Gastrocnemius medialis (tissue), 4 donors: ENCODE data around the gene COMTD1.

ENCODE experiments used
- POLR2A ChIP-seq, 2 donors: fragments of 450-650 bp; IDR thresholded peaks; one replicate each; pipeline ENCODE4 v1.6.1; 2017; ENCODE audit warnings: antibody characterized with exemption in 2 of 2, mild to moderate bottlenecking in 2 of 2, moderate library complexity in 2 of 2
- TF ChIP-seq, protein P1 (sequence below), 5 experiments: fragments of 450-650 bp in 3 of 5; fragments of 200-600 bp in 2 of 5; sonication (generic) in 2 of 5; IDR thresholded peaks in 4 of 5; conservative IDR thresholded peaks in 1 of 5; 1 replicate in 4 of 5; 2 replicates in 1 of 5; pipeline ENCODE4 v1.5.1; 2016 to 2019; ENCODE audit warnings: antibody characterized with exemption in 5 of 5, mild to moderate bottlenecking in 3 of 5, moderate library complexity in 3 of 5

DNA sequence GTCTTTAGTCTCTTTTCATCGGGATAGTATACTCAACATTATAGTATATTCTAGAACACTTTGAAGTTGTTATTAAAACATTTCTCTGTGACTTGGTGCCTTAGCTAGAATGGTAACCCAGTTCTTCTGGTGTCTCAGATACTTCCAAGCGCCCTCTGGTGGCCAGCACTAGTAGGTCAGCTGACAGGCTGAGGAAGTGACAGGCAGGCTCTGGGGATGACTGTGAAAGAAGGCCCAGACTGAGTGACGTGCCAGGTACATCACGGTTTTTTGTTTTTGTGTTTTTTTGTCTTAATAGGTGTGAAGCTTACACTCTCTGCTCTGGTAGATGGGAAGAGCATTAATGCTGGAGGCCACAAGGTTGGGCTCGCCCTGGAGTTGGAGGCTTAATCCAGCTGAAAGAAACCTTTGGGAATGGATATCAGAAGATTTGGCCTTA, 5.1 kb downstream of the COMTD1 start:
- TF ChIP-seq, protein P1, sequence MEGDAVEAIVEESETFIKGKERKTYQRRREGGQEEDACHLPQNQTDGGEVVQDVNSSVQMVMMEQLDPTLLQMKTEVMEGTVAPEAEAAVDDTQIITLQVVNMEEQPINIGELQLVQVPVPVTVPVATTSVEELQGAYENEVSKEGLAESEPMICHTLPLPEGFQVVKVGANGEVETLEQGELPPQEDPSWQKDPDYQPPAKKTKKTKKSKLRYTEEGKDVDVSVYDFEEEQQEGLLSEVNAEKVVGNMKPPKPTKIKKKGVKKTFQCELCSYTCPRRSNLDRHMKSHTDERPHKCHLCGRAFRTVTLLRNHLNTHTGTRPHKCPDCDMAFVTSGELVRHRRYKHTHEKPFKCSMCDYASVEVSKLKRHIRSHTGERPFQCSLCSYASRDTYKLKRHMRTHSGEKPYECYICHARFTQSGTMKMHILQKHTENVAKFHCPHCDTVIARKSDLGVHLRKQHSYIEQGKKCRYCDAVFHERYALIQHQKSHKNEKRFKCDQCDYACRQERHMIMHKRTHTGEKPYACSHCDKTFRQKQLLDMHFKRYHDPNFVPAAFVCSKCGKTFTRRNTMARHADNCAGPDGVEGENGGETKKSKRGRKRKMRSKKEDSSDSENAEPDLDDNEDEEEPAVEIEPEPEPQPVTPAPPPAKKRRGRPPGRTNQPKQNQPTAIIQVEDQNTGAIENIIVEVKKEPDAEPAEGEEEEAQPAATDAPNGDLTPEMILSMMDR (IDR thresholded peaks at IDR 0.05 in 4 of 5, conservative IDR thresholded peaks at IDR 0.05 in 1 of 5) = peak; percentile 82 to 91 (median 89)
- no peak for TF ChIP-seq POLR2A (IDR thresholded peaks at IDR 0.05)
